GM18951 (cell line): Measurements from ENCODE around the gene REEP3.

Experiments
- POLR2A ChIP-seq: IDR thresholded peaks from 4 replicates; pipeline ENCODE4 v1.6.1; 2011; ENCODE audit warnings: mild to moderate bottlenecking; ENCODE audit not compliant: insufficient read length, insufficient read depth; ENCODE audit errors: extremely low read depth
- in situ Hi-C: fragments of 300-500 bp; cut with MboI; formaldehyde crosslinking; loops from one replicate; pipeline ENCODE4 v1.12.0; 2022; ENCODE audit warnings: low sequenced_read_pairs, mixed read lengths, inconsistent platforms; ENCODE audit not compliant: unreplicated experiment

REEP3 gene

GRCh38 chr10:63591600-63592379 is 70.6 kb downstream of the REEP3 start:
- in situ Hi-C loops = no loop called here
- TF ChIP-seq POLR2A = no peak

GRCh38 chr10:63593576-63593975 is 72.4 kb downstream of the REEP3 start:
- in situ Hi-C loops = no loop called here
- TF ChIP-seq POLR2A = no peak

- no peak for TF ChIP-seq POLR2A
- in situ Hi-C loops = no loop called here
Measured at GRCh38 chr10:63595072-63595471, 73.9 kb downstream of the REEP3 start.

GRCh38 chr10:63596924-63597323 is 75.7 kb downstream of the REEP3 start:
- TF ChIP-seq POLR2A = no peak

GRCh38 chr10:63600540-63600939 is 79.3 kb downstream of the REEP3 start:
- TF ChIP-seq POLR2A = no peak
- in situ Hi-C loops = loop anchor here (25.0 kb wide), 1 partner anchor 388 kb away; no protein-coding TSS in a partner anchor

More at GRCh38 chr10:63596924-63597323, 75.7 kb downstream of the REEP3 start:
- in situ Hi-C loops = no loop called here

- no peak for TF ChIP-seq POLR2A
- in situ Hi-C loops = loop anchor here (25.0 kb wide), 1 partner anchor 392 kb away; no protein-coding TSS in a partner anchor
Measured at GRCh38 chr10:63603709-63604445, 82.7 kb downstream of the REEP3 start.

GRCh38 chr10:63605197-63605967 is 84.2 kb downstream of the REEP3 start:
- in situ Hi-C loops = loop anchor here (25.0 kb wide), 1 partner anchor 393 kb away; no protein-coding TSS in a partner anchor
- TF ChIP-seq POLR2A = no peak

GRCh38 chr10:63608511-63608910 is 87.3 kb downstream of the REEP3 start:
- no peak for TF ChIP-seq POLR2A
- in situ Hi-C loops = loop anchor here (25.0 kb wide), 1 partner anchor 396 kb away; no protein-coding TSS in a partner anchor

- TF ChIP-seq POLR2A = no peak
- in situ Hi-C loops = loop anchor here (25.0 kb wide), 1 partner anchor 399 kb away; no protein-coding TSS in a partner anchor
Measured at GRCh38 chr10:63611078-63611477, 89.9 kb downstream of the REEP3 start.

- in situ Hi-C loops = loop anchor here (25.0 kb wide), 1 partner anchor 402 kb away; no protein-coding TSS in a partner anchor
Measured at GRCh38 chr10:63614371-63614891, 93.2 kb downstream of the REEP3 start.

GRCh38 chr10:63618552-63618951 is 97.4 kb downstream of the REEP3 start:
- in situ Hi-C loops = loop anchor here (25.0 kb wide), 1 partner anchor 406 kb away; no protein-coding TSS in a partner anchor
- TF ChIP-seq POLR2A = no peak

More at GRCh38 chr10:63614371-63614891, 93.2 kb downstream of the REEP3 start:
- no peak for TF ChIP-seq POLR2A

GRCh38 chr10:63619426-63619825 is 98.2 kb downstream of the REEP3 start:
- in situ Hi-C loops = loop anchor here (25.0 kb wide), 1 partner anchor 407 kb away; no protein-coding TSS in a partner anchor
- TF ChIP-seq POLR2A = no peak
